ENCODE results near the gene SLC4A9. TPM values are rescaled to one million over a fixed set of nuclear protein-coding genes. Genes with fewer than 3 reads are reported as not detected.

SLC4A9 gene
- total and polyA plus RNA-seq, 2 donors (not counting 3 experiments of a cell fraction or from before 2014, with no cell fraction given), result not detected

DNA sequence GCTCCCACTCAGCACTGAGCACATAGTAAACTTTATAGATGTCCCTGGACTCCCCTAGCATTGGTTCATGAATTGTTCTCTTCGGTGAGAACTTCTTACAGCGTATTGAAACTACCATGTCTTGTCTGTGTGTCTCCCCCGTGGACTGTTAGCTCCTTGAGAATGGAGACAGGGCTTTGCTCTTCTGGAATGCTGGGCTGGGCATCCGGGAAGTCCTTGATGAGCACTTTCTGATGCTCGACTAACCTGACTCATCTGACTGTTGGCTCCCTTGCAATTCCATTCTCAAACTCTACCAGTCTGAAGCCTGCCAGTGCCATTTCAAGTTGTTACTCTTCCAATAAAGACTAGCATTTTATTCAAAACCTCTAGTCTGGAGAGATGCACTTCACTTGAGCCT lies 42.1 kb upstream of the SLC4A9 start:
- Histone ChIP-seq H3K4me1 (ENCODE audit: control insufficient read depth, extremely low read depth, insufficient read depth, low read length) (peaks cover 35% of the 10 kb centered on the region), H3K9me1 (replicated peaks; ENCODE audit: control insufficient read depth, extremely low read depth, insufficient read depth, low read length) (no peaks in the 10 kb centered on the region), H3K4me3 (replicated peaks in 1 of 3; ENCODE audit: insufficient read depth in 1 of 3, low read depth in 1 of 3, low read length in 3 of 3) (no peak overlapping the region), H4K20me1 (replicated peaks; ENCODE audit: control insufficient read depth, extremely low read depth, insufficient read depth, low read length) (no peaks in the 10 kb centered on the region), H2AFZ (ENCODE audit: low read depth, low read length) (peak overlapping the region; percentile 9), H3K4me2 (ENCODE audit: insufficient read depth, low read length) (no peak overlapping the region), H3K27ac (ENCODE audit: insufficient read depth, low read depth, low read length) (no peak overlapping the region), H3K36me3 (ENCODE audit: control insufficient read depth in 2 of 2, extremely low read depth in 1 of 2, insufficient read depth in 2 of 2, low read length in 2 of 2) (no peaks in the 10 kb centered on the region), H3K27me3 (ENCODE audit: control insufficient read depth in 2 of 2, insufficient read depth in 2 of 2, low read length in 2 of 2) (no peaks in the 10 kb centered on the region), H3K9ac (replicated peaks; ENCODE audit: extremely low read depth, insufficient read depth, low read length) (no peak overlapping the region), H3K9me3 (replicated peaks; ENCODE audit: control insufficient read depth, insufficient read depth, low read length) (no peaks in the 10 kb centered on the region), H3K79me2 (ENCODE audit: control insufficient read depth, insufficient read depth, low read length) (no peaks in the 10 kb centered on the region)
- DNase-seq (ENCODE audit: low read depth, low spot score), result no peak
- intact Hi-C loops (cut with micrococcal nuclease) (no loop called here), dilution Hi-C loops (cut with MboI; ENCODE audit: extremely low pct_ligation_motif_present, low sequenced_read_pairs) (no loop called here)
- CTCF ChIA-PET, result interaction anchor here (0.9 to 1.3 kb wide), 6 partner anchors 10 to 73 kb away, joined by 3 to 5 read pairs (median 4); partner anchors contain the start of gene HBEGF
- no TSS peak for BruUV-seq (replicated peaks)
- POLR2A ChIA-PET, result no interaction called here
- FAIRE-seq, result no peak
- TF ChIP-seq, protein P1, sequence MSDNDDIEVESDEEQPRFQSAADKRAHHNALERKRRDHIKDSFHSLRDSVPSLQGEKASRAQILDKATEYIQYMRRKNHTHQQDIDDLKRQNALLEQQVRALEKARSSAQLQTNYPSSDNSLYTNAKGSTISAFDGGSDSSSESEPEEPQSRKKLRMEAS (IDR thresholded peaks at IDR 0.05; ENCODE audit: insufficient read depth, insufficient read length), result no peak

DNA sequence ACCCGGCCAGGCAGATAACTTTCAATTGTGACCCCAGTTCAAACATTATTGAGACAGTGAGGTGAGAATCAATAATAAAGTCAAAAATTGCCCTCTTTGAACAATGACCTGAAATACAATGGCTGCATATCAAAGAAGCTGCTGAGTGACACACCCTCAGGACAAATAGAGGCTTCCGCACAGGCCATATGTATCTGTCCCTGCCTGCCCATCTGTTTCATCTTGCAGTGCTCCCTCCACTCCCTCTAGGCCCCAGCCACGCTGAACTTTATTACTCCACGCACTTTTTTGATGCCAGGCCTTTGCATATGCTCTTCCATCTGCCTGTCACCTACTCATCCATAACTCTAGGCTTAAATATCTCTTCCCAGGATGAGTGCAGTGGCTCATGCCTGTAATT lies 41.2 kb upstream of the SLC4A9 start:
- H3K9ac ChIP-seq (replicated peaks; ENCODE audit: extremely low read depth, insufficient read depth, low read length), result no peak overlapping the region
- ChIA-PET POLR2A (no interaction called here), CTCF (interaction anchor here (0.9 to 1.2 kb wide), 2 partner anchors 9 to 28 kb away, joined by 3 to 4 read pairs; partner anchors contain the start of gene HBEGF)
- no peaks in the 10 kb centered on the region for H4K20me1 ChIP-seq (replicated peaks; ENCODE audit: control insufficient read depth, extremely low read depth, insufficient read depth, low read length)
- H3K79me2 ChIP-seq (ENCODE audit: control insufficient read depth, insufficient read depth, low read length), result no peaks in the 10 kb centered on the region
- H3K9me3 ChIP-seq (replicated peaks; ENCODE audit: control insufficient read depth, insufficient read depth, low read length), result no peaks in the 10 kb centered on the region
- peaks cover 35% of the 10 kb centered on the region for H3K4me1 ChIP-seq (ENCODE audit: control insufficient read depth, extremely low read depth, insufficient read depth, low read length)
- intact Hi-C loops (cut with micrococcal nuclease) (no loop called here), dilution Hi-C loops (cut with MboI; ENCODE audit: extremely low pct_ligation_motif_present, low sequenced_read_pairs) (no loop called here)
- no peak for DNase-seq (ENCODE audit: low read depth, low spot score)
- H2AFZ ChIP-seq (ENCODE audit: low read depth, low read length), result no peak overlapping the region
- H3K27ac ChIP-seq (ENCODE audit: insufficient read depth, low read depth, low read length), result no peak overlapping the region
- H3K4me3 ChIP-seq (replicated peaks in 1 of 3; ENCODE audit: insufficient read depth in 1 of 3, low read depth in 1 of 3, low read length in 3 of 3), result no peak overlapping the region
- FAIRE-seq, result no peak
- no peak overlapping the region for H3K4me2 ChIP-seq (ENCODE audit: insufficient read depth, low read length)
- no peaks in the 10 kb centered on the region for H3K36me3 ChIP-seq (ENCODE audit: control insufficient read depth in 2 of 2, extremely low read depth in 1 of 2, insufficient read depth in 2 of 2, low read length in 2 of 2)
- H3K9me1 ChIP-seq (replicated peaks; ENCODE audit: control insufficient read depth, extremely low read depth, insufficient read depth, low read length), result no peaks in the 10 kb centered on the region
- TF ChIP-seq GATA2 (IDR thresholded peaks at IDR 0.05; ENCODE audit: insufficient read depth, insufficient read length, low read depth, low read length) (no peak), POLR2A (IDR thresholded peaks at IDR 0.05; ENCODE audit: low read depth, low read length) (no peak), FOS (IDR thresholded peaks at IDR 0.05; ENCODE audit: borderline replicate concordance, insufficient read depth, low read length) (no peak), EZH2 (IDR thresholded peaks at IDR 0.05; ENCODE audit: borderline replicate concordance, low read depth, low read length, severe bottlenecking) (no peak), MYC (IDR thresholded peaks at IDR 0.05; ENCODE audit: low read depth, low read length) (no peak)
- TF ChIP-seq, protein P2, sequence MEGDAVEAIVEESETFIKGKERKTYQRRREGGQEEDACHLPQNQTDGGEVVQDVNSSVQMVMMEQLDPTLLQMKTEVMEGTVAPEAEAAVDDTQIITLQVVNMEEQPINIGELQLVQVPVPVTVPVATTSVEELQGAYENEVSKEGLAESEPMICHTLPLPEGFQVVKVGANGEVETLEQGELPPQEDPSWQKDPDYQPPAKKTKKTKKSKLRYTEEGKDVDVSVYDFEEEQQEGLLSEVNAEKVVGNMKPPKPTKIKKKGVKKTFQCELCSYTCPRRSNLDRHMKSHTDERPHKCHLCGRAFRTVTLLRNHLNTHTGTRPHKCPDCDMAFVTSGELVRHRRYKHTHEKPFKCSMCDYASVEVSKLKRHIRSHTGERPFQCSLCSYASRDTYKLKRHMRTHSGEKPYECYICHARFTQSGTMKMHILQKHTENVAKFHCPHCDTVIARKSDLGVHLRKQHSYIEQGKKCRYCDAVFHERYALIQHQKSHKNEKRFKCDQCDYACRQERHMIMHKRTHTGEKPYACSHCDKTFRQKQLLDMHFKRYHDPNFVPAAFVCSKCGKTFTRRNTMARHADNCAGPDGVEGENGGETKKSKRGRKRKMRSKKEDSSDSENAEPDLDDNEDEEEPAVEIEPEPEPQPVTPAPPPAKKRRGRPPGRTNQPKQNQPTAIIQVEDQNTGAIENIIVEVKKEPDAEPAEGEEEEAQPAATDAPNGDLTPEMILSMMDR (IDR thresholded peaks at IDR 0.05; ENCODE audit: extremely low read depth in 1 of 2, insufficient read depth in 1 of 2, low read depth in 1 of 2, low read length in 2 of 2), result no peak
- TF ChIP-seq, protein P1 (IDR thresholded peaks at IDR 0.05; ENCODE audit: insufficient read depth, insufficient read length), result no peak
- BruUV-seq (replicated peaks), result no TSS peak
- no peaks in the 10 kb centered on the region for H3K27me3 ChIP-seq (ENCODE audit: control insufficient read depth in 2 of 2, insufficient read depth in 2 of 2, low read length in 2 of 2)
